IPS-18a (cell line): ENCODE data around the gene PRPF6.

Experiments used
- H3K27ac ChIP-seq: one replicate; pipeline ENCODE4 v1.5.1; 2013; ENCODE audit warnings: low read length
- H3K27me3 ChIP-seq: one replicate; pipeline ENCODE4 v1.6.1; 2013; ENCODE audit warnings: mild to moderate bottlenecking, low read length; ENCODE audit not compliant: control insufficient read depth, insufficient read depth
- H3K36me3 ChIP-seq: one replicate; pipeline ENCODE4 v1.6.1; 2013; ENCODE audit warnings: low read depth, low read length; ENCODE audit not compliant: control insufficient read depth
- H3K4me1 ChIP-seq: one replicate; pipeline ENCODE4 v1.6.1; 2013; ENCODE audit warnings: low read depth, low read length; ENCODE audit not compliant: control insufficient read depth
- H3K4me3 ChIP-seq: one replicate; pipeline ENCODE4 v1.5.1; 2013; ENCODE audit warnings: low read length
- H3K9ac ChIP-seq: one replicate; pipeline ENCODE4 v1.6.1; 2013; ENCODE audit warnings: mild to moderate bottlenecking, low read length, moderate library complexity
- H3K9me3 ChIP-seq: one replicate; pipeline ENCODE4 v1.6.1; 2013; ENCODE audit warnings: low read depth, low read length; ENCODE audit not compliant: control insufficient read depth

Gene PRPF6

DNA sequence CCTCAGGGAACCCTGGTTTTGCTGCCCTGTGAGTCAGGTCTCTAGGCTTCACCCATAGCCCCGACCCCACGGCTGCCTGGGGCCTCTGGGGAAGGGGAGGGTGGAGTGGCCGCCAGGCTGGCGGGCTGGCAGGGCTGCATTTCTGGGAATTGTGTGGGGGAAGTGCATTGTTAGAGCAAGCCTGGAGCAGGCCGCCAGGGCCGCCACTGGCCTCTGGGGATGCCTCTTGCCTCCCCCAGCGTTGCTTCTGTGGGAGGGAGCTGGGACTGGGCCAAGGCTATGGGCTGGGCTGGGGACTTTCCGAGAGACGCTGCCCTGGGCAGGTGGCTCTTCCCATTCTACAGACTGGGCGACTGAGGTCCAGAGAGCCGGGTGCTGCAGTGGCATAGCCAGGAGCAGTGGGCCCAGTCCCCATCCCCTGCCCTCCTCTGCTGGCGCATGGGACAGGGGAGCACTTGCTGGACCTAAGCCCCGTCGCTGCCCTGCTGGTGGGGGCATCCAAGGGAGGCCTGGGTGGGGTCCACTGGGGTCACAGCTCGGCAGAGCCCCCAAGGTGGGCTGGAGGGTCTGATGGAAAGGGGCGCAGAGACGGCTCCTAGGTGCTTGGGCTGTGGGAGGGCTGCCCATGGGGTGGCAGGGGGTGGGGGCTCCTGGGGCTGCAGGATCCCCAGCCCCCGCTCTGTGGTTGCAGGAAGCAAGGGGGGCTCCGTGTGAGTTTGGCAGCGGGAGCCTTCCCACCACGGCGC, 75.1 kb downstream of the PRPF6 start:
- Histone ChIP-seq H3K27ac (no peak overlapping the region), H3K36me3 (no peaks in the 10 kb centered on the region), H3K9me3 (no peaks in the 10 kb centered on the region), H3K4me1 (peaks cover 4% of the 10 kb centered on the region), H3K27me3 (peaks cover 9% of the 10 kb centered on the region), H3K9ac (no peak overlapping the region), H3K4me3 (no peak overlapping the region)

DNA sequence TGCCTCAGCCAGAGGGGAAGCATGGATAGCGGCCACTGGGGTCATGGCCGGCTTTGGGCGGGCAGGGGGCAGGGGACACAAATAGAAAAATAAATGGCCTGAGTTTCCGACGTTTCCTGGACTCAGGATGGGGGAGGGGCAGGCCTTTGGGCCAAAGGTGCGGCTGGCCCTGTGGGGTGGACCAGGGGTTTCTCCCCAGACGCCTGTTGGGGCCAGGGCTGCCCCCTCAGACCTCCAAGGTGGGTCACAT, 75.6 kb downstream of the PRPF6 start:
- Histone ChIP-seq H3K9ac (no peak overlapping the region), H3K4me3 (no peak overlapping the region), H3K36me3 (no peaks in the 10 kb centered on the region), H3K9me3 (no peaks in the 10 kb centered on the region), H3K4me1 (peaks cover 4% of the 10 kb centered on the region), H3K27me3 (peaks cover 4% of the 10 kb centered on the region), H3K27ac (no peak overlapping the region)

DNA sequence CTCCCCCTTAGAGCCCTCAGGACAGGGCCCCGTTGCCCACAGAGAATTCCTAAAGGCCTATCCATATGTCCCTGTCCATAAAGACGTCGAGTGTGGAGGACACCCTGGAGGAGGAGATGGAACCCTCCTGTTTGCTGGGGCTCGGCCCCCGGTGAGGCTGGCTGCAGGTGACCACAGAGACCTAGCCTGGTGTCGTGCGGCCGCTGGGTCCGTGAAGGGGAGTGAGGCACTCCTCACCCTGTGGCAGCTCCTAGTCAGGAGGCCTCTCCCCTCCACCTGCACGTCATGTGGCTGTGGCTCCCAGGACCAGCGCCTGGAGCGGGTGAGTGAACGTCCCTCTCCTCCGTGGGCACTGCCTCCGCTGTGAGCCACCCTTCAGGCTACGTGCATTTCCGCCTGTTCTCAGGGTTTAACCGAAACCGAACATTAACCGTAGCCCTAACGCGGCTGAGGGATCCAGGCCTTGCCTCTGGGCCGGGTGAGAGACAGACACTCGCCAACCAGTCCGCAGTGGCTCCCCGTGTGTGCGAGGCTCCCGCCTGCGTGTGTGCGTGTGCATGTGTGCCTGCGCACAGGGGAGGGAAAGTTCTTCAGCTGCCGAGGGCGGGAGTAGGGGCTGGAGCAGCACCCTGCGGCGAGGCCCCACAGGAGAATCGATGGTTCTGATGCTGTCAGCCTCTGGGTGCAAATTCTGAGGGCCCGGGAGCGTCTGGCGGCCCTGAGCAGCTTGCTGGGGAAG, 76.1 kb downstream of the PRPF6 start:
- Histone ChIP-seq H3K9ac (no peak overlapping the region), H3K4me3 (no peak overlapping the region), H3K4me1 (peaks cover 4% of the 10 kb centered on the region), H3K27ac (no peak overlapping the region), H3K9me3 (no peaks in the 10 kb centered on the region), H3K36me3 (no peaks in the 10 kb centered on the region), H3K27me3 (no peaks in the 10 kb centered on the region)

DNA sequence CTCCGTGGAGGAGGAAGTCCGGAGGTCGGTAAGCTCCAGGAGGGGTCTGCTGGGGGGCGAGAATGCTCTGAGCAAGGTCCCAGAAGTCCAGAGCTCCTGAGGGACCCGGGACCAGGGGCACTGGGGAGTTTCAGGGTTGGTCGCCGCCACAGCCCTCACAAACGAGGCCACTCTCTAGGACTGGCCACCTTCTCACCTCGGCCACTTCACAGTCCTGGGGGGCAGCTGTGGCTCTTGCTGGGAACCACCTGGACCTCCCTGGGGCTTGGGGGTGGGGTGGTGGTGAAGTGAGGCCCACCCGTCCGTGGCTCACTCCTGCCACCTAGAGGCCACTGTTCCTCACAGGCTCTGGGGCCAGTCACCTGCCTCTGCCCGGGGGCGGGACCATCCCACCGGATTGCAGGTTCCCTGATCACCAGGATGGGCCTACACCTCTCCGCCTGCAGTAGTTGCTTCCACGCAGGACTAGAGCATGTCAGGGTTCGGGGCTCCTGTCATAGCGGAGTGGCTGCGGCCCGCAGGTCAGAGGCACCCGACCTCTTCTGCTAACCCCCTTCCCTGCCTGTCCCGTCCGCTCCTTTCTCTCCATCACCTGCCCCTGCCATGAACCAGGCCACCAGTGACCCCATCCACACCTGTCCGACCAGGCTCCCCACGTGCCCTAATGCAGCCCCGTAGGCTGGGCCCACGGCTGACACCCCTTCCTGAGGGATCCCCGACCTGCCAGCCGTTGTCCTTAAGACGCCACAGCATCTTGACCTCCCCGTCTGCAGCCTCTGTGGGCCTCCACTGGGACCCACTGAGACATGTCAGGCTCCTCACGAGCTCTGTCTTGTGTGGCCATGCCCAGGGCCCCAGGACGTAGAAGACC, 76.9 kb downstream of the PRPF6 start:
- no peak overlapping the region for H3K9ac ChIP-seq
- H3K4me1 ChIP-seq, result peaks cover 4% of the 10 kb centered on the region
- no peaks in the 10 kb centered on the region for H3K9me3 ChIP-seq
- no peak overlapping the region for H3K27ac ChIP-seq
- H3K4me3 ChIP-seq, result no peak overlapping the region
- no peaks in the 10 kb centered on the region for H3K36me3 ChIP-seq
- no peaks in the 10 kb centered on the region for H3K27me3 ChIP-seq

DNA sequence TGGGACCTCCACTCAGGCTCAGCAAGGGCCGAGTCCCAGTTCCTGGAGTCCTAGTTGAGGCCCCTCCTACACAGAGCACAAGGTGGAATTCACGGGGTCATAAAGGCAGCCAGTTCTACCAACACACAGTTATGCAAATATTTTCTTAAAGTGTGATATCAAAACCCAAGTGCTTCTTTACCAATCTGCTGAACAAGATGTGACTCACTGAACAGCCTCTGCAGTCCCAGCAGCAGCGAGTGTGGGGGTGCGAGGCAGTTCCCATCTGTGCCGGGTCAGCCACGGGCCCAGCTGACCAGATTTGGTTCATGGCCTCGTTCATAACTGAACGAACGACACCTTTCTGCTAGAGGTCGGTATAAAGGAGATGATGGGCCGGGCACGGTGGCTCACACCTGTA, 77.6 kb downstream of the PRPF6 start:
- no peaks in the 10 kb centered on the region for H3K9me3 ChIP-seq
- H3K27ac ChIP-seq, result no peak overlapping the region
- peaks cover 4% of the 10 kb centered on the region for H3K4me1 ChIP-seq
- H3K9ac ChIP-seq, result no peak overlapping the region
- no peaks in the 10 kb centered on the region for H3K36me3 ChIP-seq
- H3K27me3 ChIP-seq, result no peaks in the 10 kb centered on the region
- H3K4me3 ChIP-seq, result no peak overlapping the region

DNA sequence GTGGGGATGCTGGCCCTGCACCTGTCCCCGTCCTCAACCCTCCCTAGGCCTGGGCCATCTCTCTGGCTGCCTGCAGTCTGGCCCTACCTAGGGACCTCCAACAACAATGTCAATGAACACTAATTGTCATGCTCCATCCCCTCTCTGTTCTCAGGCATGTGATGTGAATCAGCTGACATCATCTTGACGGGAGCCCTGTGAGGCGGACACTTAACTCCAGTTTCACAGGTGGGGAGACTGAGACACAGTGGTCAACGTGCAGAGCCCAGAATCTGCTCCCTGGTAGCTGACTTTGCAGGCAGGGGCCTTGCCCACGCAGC, 81.3 kb downstream of the PRPF6 start:
- H3K27me3 ChIP-seq, result no peaks in the 10 kb centered on the region
- no peak overlapping the region for H3K9ac ChIP-seq
- H3K9me3 ChIP-seq, result no peaks in the 10 kb centered on the region
- no peak overlapping the region for H3K27ac ChIP-seq
- H3K4me1 ChIP-seq, result peaks cover 4% of the 10 kb centered on the region
- no peaks in the 10 kb centered on the region for H3K36me3 ChIP-seq
- H3K4me3 ChIP-seq, result peak overlapping the region; percentile 73

DNA sequence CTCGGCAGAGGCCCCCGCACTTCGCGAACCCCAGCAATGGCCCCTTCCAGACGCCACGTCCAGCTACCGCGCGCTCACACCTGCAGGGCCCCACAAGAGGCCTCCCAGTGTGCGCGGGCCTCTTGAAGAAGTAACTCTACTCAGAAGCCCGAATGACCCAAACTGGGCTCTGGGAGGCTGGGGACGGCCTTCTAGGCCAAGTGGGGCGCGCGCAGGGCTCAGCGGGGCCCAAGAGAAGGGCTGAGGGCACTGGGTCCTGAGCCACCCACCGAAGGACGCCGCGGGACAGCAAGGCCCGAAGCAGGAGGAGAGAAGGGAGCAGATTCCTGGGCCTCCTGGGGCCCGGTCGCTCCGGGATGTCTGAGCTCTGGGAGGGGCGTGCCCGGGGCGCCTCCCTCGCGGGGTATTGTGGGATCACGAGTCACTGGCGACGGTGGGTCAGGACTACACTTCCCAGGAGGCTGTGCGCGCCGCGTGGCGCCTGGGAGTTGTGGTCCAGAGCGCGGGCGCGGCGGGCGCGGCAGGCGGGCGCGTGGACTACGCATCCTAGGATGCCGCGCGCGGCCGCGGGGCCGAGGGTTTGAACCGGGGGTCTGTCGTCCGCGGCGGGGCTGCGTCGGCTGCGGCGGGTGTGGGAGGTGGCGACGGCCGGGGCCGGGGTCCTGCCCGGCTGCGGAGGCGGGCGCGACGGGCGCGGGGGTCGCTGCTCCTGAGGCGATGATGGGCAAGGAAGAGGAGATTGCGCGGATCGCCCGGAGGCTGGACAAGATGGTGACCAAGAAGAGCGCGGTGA, 81.9 kb downstream of the PRPF6 start, which contains the start of gene TCEA2:
TSS of gene TCEA2 (plus strand) at position 603 of the 793 bp plus-strand sequence. CDS start at position 718, 115 bp downstream.
- H3K4me1 ChIP-seq, result no peaks in the 10 kb centered on the region
- no peak within 1 kb of the TSS for H3K27ac ChIP-seq

DNA sequence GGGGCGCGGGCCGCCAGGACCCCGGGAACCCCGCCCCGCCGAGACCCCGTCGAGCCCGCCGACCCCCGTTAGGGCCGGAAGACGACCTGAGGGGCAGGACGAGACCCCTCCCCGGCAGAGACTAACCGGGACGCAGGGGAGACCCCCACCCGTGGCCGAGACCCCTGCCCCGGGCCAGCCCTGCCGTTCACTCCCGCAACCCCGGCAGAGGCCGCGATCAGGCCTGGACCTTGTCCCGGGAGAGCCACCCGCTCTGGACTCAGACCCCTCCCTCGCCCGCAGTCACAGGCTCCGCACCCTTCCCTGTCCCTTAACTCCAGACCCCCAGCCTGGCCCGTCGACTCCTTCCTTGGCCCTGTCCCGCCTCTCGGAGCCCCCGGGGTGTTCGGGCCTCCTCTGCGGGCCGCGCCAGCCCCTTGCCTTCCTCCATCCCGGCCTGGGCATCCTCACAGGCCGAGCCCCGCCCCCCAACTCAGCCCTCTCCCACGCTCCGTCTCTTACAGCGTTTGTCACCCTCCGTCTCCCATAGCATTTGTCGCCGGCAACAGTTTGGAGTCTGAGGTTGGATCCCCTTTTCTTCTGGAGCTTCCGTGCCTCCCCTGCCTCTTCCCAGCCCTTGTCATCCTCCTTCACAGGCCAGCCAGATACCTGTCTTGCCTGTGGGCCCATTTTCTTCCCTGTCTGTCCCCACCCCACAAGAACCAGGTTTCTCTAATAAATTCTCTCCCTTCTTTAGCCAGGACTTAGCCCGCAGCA, 82.6 kb downstream of the PRPF6 start:
- Histone ChIP-seq H3K9ac (peak overlapping the region; percentile 56), H3K27ac (no peak overlapping the region), H3K4me3 (peak overlapping the region; percentile 73), H3K36me3 (no peaks in the 10 kb centered on the region), H3K4me1 (no peaks in the 10 kb centered on the region), H3K9me3 (no peaks in the 10 kb centered on the region), H3K27me3 (no peaks in the 10 kb centered on the region)

More for the DNA sequence above, 81.9 kb downstream of the PRPF6 start, which contains the start of gene TCEA2:
- Histone ChIP-seq H3K9ac (peak within 1 kb of the TSS; percentile 56), H3K9me3 (no peaks in the 10 kb centered on the region), H3K4me3 (peak within 1 kb of the TSS; percentile 73), H3K36me3 (no peaks in the 10 kb centered on the region), H3K27me3 (no peaks in the 10 kb centered on the region)

DNA sequence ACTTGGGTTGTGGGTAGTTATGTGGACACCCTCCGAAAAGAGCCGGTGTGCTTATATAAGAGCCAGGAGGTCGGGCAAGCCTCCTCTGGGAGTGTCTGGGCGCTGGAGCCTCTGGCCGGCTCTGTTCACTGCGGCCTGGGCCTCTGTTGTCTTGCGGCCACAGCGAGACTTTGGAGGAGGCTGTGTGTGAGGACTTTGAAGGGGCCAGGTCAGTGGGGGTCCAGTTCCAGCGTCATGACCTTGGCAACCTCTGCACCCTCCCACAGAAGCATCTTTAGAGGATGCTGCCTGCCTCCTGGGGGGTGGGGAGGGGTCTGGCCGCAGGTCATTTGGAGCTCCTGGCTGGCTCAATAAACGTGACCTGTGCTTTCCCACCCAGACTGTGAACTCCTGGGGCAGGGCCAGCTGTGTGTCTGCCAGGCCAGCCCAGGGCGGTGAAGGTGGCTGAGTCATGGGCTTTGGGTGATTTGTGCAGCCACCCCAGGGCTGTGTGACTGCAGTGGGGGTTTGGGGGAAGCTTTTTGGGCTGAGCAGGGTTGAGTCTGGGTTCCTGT, 83.3 kb downstream of the PRPF6 start:
- peak overlapping the region; percentile 73 for H3K4me3 ChIP-seq
- H3K27ac ChIP-seq, result no peak overlapping the region
- H3K36me3 ChIP-seq, result no peaks in the 10 kb centered on the region
- no peaks in the 10 kb centered on the region for H3K4me1 ChIP-seq
- H3K9ac ChIP-seq, result no peak overlapping the region
- H3K9me3 ChIP-seq, result no peaks in the 10 kb centered on the region
- no peaks in the 10 kb centered on the region for H3K27me3 ChIP-seq

DNA sequence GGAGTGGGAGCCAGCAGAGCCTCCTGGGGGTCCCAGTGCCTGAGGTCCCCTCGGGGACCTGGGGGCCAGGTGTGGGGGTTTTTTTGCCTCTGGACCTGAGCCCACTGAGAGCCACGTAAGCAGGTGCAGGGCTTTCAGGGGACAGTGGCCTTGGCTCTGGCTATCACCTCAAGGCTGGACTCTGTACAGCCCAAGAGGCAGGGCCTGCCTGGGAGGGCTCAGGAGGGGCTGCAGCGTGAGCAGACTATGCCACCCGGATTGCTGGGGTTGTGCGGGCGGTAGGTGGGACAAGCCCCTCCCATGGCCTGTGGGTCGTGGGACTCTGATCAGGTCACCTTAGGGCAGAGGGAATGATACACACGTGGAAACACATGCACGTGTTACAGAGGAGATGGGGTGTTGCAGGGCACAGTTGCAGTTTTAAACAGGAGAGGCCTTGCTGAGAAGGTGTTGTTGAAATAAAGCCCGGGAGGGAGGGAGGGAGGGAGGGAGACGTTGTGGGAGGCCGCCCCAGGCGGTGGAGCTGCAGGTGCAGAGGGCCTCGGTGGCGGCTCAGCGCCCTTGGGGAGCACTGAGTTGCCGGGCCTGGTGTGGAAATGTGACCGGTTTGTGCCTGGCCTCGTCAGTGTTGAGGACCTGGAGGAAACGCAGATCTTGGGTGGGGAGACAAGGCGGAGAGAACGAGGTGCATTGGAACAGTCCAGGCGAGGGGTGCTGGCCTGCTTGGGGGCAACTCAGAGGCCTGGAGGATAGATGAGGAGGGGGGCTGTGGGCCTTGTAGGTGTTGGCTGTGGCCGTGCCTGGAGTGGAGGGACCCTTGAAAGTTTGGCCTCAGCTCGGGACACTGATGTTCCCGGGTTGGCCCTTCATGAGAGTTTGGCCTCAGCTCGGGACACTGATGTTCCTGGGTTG, 84.4 kb downstream of the PRPF6 start:
- no peaks in the 10 kb centered on the region for H3K27me3 ChIP-seq
- no peaks in the 10 kb centered on the region for H3K36me3 ChIP-seq
- no peak overlapping the region for H3K27ac ChIP-seq
- no peaks in the 10 kb centered on the region for H3K4me1 ChIP-seq
- no peaks in the 10 kb centered on the region for H3K9me3 ChIP-seq
- H3K9ac ChIP-seq, result no peak overlapping the region
- H3K4me3 ChIP-seq, result no peak overlapping the region
